ENCODE results near the gene LRP5. TPM values are rescaled to one million over a fixed set of nuclear protein-coding genes. Genes with fewer than 3 reads are reported as not detected.

Gene LRP5
- total RNA-seq, 4 donors from 2014 or later, result 21.5 to 75.0 (median 28.7) TPM

DNA sequence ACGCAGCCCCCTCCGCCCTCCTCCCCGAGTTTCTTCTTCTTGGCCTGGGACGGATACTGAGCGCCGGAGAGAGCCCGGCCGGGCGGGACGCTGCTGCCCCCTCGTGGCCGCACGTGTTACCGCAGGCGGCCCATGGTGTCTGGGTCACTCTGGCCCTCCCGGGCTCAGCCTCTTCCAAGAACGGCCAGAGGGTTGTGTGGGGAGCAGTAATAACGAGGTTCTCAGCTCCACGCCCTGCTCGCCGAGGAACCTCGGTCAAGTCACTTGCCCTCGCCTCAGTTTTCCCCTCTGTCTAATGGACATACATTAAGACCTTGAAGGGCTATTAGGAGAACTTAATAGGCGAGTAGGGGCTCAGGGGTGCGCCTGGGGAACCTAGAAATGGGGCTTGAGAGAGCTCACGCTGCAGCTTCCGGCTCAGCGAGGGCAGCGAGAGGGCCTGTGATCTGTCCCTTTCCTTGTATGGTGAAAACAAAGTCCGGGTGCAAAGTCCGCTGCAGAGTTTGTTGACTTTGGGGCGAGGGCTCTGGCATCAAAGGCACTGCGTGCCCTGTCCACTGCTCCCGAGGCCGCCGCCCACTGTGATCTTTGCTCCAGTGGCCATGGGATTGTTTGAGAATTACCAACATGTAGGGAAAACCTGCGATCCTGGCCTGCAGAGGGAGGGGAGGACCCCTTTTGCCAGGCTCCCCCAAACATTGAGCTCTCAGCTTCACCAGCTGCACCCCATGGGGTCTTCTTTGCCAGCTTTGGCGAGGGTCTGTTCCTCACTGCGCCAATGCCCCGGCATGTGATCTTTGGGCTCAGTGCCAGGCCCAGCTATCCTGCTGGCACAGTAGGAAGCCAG is 14.4 kb upstream of the LRP5 start:
- TF ChIP-seq, protein P1, sequence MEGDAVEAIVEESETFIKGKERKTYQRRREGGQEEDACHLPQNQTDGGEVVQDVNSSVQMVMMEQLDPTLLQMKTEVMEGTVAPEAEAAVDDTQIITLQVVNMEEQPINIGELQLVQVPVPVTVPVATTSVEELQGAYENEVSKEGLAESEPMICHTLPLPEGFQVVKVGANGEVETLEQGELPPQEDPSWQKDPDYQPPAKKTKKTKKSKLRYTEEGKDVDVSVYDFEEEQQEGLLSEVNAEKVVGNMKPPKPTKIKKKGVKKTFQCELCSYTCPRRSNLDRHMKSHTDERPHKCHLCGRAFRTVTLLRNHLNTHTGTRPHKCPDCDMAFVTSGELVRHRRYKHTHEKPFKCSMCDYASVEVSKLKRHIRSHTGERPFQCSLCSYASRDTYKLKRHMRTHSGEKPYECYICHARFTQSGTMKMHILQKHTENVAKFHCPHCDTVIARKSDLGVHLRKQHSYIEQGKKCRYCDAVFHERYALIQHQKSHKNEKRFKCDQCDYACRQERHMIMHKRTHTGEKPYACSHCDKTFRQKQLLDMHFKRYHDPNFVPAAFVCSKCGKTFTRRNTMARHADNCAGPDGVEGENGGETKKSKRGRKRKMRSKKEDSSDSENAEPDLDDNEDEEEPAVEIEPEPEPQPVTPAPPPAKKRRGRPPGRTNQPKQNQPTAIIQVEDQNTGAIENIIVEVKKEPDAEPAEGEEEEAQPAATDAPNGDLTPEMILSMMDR (IDR thresholded peaks at IDR 0.05; ENCODE audit: low read depth), result no peak

DNA sequence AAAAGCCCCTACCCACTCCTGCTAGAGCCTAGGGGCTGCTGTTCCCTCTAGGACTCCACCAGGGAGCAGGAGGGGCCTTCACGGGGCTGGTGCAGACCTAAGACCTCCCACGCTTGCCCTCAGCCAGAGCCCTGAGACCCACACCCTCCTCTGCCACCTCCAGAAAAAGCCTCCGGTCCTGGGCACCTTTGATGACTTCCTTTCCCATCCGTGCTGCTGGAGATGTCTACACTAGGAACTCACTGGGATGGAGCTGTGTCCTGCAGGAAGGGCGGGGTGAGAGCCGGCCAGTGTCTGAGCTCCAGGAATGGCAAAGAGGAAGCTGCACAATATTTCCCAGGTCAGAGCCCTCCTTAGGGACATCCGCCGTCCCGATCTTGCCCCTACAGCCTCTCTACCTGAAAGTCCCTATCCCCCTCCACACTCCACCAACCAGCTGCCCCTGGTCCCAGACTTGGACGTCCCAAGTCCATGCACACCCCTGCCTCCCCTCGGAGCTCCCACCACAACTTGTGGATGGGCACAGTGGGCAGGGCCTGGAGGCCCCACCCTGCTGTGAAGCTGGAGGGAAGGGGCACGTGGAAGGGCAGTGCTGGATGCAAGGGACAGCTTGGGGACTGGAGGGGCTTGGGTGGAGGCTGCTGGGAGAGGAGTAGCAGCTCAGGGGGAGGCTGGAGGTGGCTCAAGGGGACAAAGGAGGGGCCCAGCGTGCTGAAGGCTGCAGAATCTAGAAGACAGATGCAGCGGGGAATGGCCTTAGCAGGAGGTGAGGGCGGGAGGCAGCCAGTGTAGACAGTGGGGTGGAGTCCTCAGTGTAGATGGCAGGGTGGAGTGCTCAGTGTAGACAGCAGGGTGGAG is 13.5 kb upstream of the LRP5 start:
- TF ChIP-seq, protein P1 (IDR thresholded peaks at IDR 0.05; ENCODE audit: low read depth), result no peak

- TF ChIP-seq, protein P1 (IDR thresholded peaks at IDR 0.05; ENCODE audit: low read depth), result no peak
Measured at GRCh38 chr11:68300076-68300830, 12.1 kb upstream of the LRP5 start.

GRCh38 chr11:68302256-68302655 is 10.1 kb upstream of the LRP5 start:
- TF ChIP-seq, protein P1 (IDR thresholded peaks at IDR 0.05; ENCODE audit: low read depth), result no peak

DNA sequence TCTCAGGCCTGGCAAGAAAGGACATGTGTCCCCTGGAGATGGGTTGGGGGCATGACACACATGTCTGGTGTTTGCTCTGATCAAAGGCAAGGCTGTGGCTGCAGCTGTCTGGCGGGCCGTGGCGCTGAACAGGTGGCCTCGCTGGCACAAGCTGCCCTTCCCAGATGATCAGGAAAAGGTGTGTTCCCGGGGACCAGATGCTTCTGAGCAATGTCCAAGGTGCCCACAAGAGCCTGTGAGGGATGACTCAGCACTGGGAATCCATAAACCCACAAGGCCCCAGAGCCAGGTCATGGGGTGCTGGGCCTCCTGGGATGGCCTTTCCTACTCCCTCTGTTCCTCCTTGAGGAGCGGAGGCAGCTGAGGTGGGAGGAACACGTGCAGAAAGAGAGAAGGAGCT is 9.7 kb upstream of the LRP5 start:
- TF ChIP-seq, protein P1 (IDR thresholded peaks at IDR 0.05; ENCODE audit: low read depth), result no peak

GRCh38 chr11:68303083-68303482 is 9.3 kb upstream of the LRP5 start:
- TF ChIP-seq, protein P1 (IDR thresholded peaks at IDR 0.05; ENCODE audit: low read depth), result no peak
